IPS-20b (cell line): ENCODE data around the gene HLA-G.
"Not testable (repeated sequence)": the region's sequence is repeated elsewhere in the genome, so short reads cannot be mapped to it uniquely, and the experiment has no call there.

Experiments used
- H3K27ac ChIP-seq: one replicate; pipeline ENCODE4 v1.5.1; 2013; ENCODE audit warnings: low read length
- H3K27me3 ChIP-seq: 2 replicates; pipeline ENCODE4 v1.6.1; 2013; ENCODE audit warnings: mild to moderate bottlenecking, low read length, inconsistent platforms; ENCODE audit not compliant: insufficient read depth
- H3K36me3 ChIP-seq: 2 replicates; pipeline ENCODE4 v1.6.1; 2013; ENCODE audit warnings: low read depth, mild to moderate bottlenecking, inconsistent platforms, low read length, moderate library complexity; ENCODE audit not compliant: insufficient read depth
- H3K4me1 ChIP-seq: 2 replicates; pipeline ENCODE4 v1.6.1; 2013; ENCODE audit warnings: mild to moderate bottlenecking, control low read depth, inconsistent platforms, low read length, moderate library complexity; ENCODE audit not compliant: insufficient read depth
- H3K4me3 ChIP-seq: 2 replicates; pipeline ENCODE4 v1.5.1; 2013; ENCODE audit warnings: mild to moderate bottlenecking, low read length, inconsistent platforms
- H3K9ac ChIP-seq: 2 replicates; pipeline ENCODE4 v1.6.1; 2013; ENCODE audit warnings: low read depth, mild to moderate bottlenecking, inconsistent platforms, low read length, moderate library complexity
- H3K9me3 ChIP-seq: 2 replicates; pipeline ENCODE4 v1.6.1; 2013; ENCODE audit warnings: mild to moderate bottlenecking, low read depth, low read length, inconsistent platforms; ENCODE audit not compliant: insufficient read depth

The HLA-G gene

GRCh38 chr6:29827579-29828470 is at the start of gene HLA-G:
Gene HLA-G (plus strand): TSS chr6:29827825. CDS start chr6:29827845, 20 bp downstream.
- Histone ChIP-seq H3K9ac (no peak within 1 kb of the TSS), H3K36me3 (no peaks in the 10 kb centered on the region), H3K27me3 (peaks cover 77% of the 10 kb centered on the region), H3K27ac (no peak within 1 kb of the TSS), H3K4me3 (peak within 1 kb of the TSS; percentile 68), H3K9me3 (no peaks in the 10 kb centered on the region), H3K4me1 (no peaks in the 10 kb centered on the region)

- H3K27ac ChIP-seq, H3K9me3 ChIP-seq, H3K4me1 ChIP-seq, H3K9ac ChIP-seq, H3K4me3 ChIP-seq, H3K27me3 ChIP-seq, H3K36me3 ChIP-seq: not testable (repeated sequence)
Measured at GRCh38 chr6:29780019-29780698, 47.5 kb upstream of the HLA-G start.

- no peak overlapping the region; the same call in 1 of the 2 replicates for H3K9ac ChIP-seq
- H3K4me3 ChIP-seq, result no peak overlapping the region
- no peaks in the 10 kb centered on the region; the same call in 1 of the 2 replicates for H3K4me1 ChIP-seq
- peaks cover 48% of the 10 kb centered on the region for H3K27me3 ChIP-seq
- no peak overlapping the region for H3K27ac ChIP-seq
- no peaks in the 10 kb centered on the region for H3K9me3 ChIP-seq
- no peaks in the 10 kb centered on the region for H3K36me3 ChIP-seq
Measured at GRCh38 chr6:29789176-29789575, 38.4 kb upstream of the HLA-G start.

GRCh38 chr6:29790626-29791025 is 37.0 kb upstream of the HLA-G start:
- Histone ChIP-seq H3K9ac (no peak overlapping the region), H3K9me3 (no peaks in the 10 kb centered on the region), H3K27ac (no peak overlapping the region), H3K36me3 (no peaks in the 10 kb centered on the region), H3K4me1 (no peaks in the 10 kb centered on the region; the same call in 1 of the 2 replicates), H3K27me3 (peaks cover 57% of the 10 kb centered on the region), H3K4me3 (no peak overlapping the region)

GRCh38 chr6:29791162-29791561 is 36.5 kb upstream of the HLA-G start:
- H3K9ac ChIP-seq, result no peak overlapping the region

GRCh38 chr6:29791786-29792122 is 35.9 kb upstream of the HLA-G start:
- Histone ChIP-seq H3K27me3 (peaks cover 57% of the 10 kb centered on the region), H3K36me3 (no peaks in the 10 kb centered on the region), H3K4me3 (peak overlapping the region; percentile 75), H3K9me3 (no peaks in the 10 kb centered on the region), H3K9ac (peak overlapping the region; percentile 51; the same call in 1 of the 2 replicates), H3K27ac (no peak overlapping the region), H3K4me1 (no peaks in the 10 kb centered on the region; the same call in 1 of the 2 replicates)

More at GRCh38 chr6:29791162-29791561, 36.5 kb upstream of the HLA-G start:
- H3K36me3 ChIP-seq, result no peaks in the 10 kb centered on the region
- no peak overlapping the region for H3K4me3 ChIP-seq
- no peak overlapping the region for H3K27ac ChIP-seq
- H3K27me3 ChIP-seq, result peaks cover 57% of the 10 kb centered on the region
- no peaks in the 10 kb centered on the region for H3K9me3 ChIP-seq
- no peaks in the 10 kb centered on the region; the same call in 1 of the 2 replicates for H3K4me1 ChIP-seq

GRCh38 chr6:29792123-29793035 is 35.2 kb upstream of the HLA-G start:
- Histone ChIP-seq H3K9me3 (no peaks in the 10 kb centered on the region), H3K9ac (peak overlapping the region; percentile 51; the same call in 1 of the 2 replicates), H3K4me1 (no peaks in the 10 kb centered on the region; the same call in 1 of the 2 replicates), H3K27ac (no peak overlapping the region), H3K27me3 (peaks cover 57% of the 10 kb centered on the region), H3K4me3 (peak overlapping the region; percentile 75), H3K36me3 (no peaks in the 10 kb centered on the region)

GRCh38 chr6:29793036-29793356 is 34.6 kb upstream of the HLA-G start:
- H3K4me3 ChIP-seq, result peak overlapping the region; percentile 75; the same call in 1 of the 2 replicates
- no peaks in the 10 kb centered on the region for H3K9me3 ChIP-seq
- peaks cover 57% of the 10 kb centered on the region for H3K27me3 ChIP-seq
- no peak overlapping the region for H3K9ac ChIP-seq
- H3K4me1 ChIP-seq, result no peaks in the 10 kb centered on the region; the same call in 1 of the 2 replicates
- H3K36me3 ChIP-seq, result no peaks in the 10 kb centered on the region
- no peak overlapping the region for H3K27ac ChIP-seq

- no peaks in the 10 kb centered on the region; the same call in 1 of the 2 replicates for H3K4me1 ChIP-seq
- peaks cover 57% of the 10 kb centered on the region for H3K27me3 ChIP-seq
- no peaks in the 10 kb centered on the region for H3K9me3 ChIP-seq
- H3K4me3 ChIP-seq, result no peak overlapping the region
- H3K9ac ChIP-seq, result no peak overlapping the region
- H3K36me3 ChIP-seq, result no peaks in the 10 kb centered on the region
- no peak overlapping the region for H3K27ac ChIP-seq
Measured at GRCh38 chr6:29793796-29794195, 33.8 kb upstream of the HLA-G start.

- no peaks in the 10 kb centered on the region; the same call in 1 of the 2 replicates for H3K4me1 ChIP-seq
- H3K27ac ChIP-seq, result no peak overlapping the region
- H3K9ac ChIP-seq, result no peak overlapping the region
- no peaks in the 10 kb centered on the region for H3K9me3 ChIP-seq
- H3K36me3 ChIP-seq, result no peaks in the 10 kb centered on the region
- peaks cover 41% of the 10 kb centered on the region for H3K27me3 ChIP-seq
- H3K4me3 ChIP-seq, result no peak overlapping the region
Measured at GRCh38 chr6:29796026-29796425, 31.6 kb upstream of the HLA-G start.

- Histone ChIP-seq H3K27ac (no peak overlapping the region), H3K27me3 (peaks cover 30% of the 10 kb centered on the region), H3K9ac (no peak overlapping the region), H3K4me1 (no peaks in the 10 kb centered on the region), H3K9me3 (no peaks in the 10 kb centered on the region), H3K36me3 (no peaks in the 10 kb centered on the region), H3K4me3 (no peak overlapping the region)
Measured at GRCh38 chr6:29797135-29797534, 30.5 kb upstream of the HLA-G start.
